Measurements from ENCODE around the gene LBHD2.
A peak's percentile ranks its signal among the peaks of the same experiment; 100 is the strongest.
"Not testable (repeated sequence)": the region's sequence is repeated elsewhere in the genome, so short reads cannot be mapped to it uniquely, and the experiment has no call there.

The LBHD2 gene

GRCh38 chr14:103084021-103084919 lies at the start of gene LBHD2:
LBHD2 (plus strand) TSS chr14:103084210; CDS start chr14:103086013, 1,803 bp downstream.
- DNase-seq, result no peak

DNA sequence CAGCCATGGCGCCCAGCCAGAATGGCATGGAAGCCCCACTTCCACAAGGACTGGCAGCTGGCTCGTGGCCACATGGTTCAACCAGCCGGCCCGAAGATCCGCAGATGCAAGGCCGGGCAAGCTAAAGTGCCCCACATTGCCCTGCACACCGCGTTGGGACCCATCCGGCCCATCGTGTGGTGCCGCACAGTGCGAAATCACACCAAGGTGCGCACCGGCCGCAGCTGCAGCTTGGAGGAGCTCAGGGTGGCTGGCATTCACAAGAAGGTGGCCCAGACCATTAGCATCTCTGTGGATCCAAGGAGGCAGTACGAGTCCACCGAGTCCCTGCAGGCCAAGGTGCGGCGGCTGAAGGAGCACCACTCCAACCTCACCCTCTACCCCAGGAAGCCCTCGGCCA lies 42.5 kb upstream of the LBHD2 start:
- DNase-seq, result no peak

DNA sequence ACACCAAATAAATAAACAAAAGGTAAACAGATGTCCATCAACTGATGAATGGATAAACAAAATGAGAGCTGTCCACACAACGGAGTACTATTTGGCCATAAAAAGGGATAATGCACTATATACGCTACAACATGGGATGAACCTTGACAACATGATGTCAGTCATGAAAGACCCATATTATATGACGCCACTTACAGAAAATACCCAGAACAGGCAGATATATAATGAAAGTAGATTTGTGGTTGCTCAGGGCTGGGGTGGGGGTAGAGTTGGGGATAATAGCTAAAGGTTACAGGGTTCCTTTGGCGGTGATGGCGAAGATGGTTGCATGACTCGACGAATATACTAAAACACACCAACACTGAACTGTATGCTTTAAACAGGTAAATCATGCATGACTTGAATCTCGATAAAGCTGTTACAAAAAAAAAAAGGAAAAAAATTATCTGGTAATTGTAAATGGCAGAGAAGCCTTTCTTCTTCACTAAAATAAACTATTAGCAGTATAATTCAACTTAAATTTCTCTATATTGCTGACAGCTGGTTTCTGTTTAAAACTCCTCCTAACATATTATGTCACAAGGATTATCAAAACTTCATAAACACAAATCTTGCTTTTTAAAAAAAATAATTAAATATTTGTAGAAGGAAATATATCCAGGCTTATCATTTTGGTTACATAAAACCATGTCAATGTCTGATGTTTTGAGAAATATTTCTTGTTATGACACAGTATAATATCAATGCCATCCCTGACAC lies 40.6 kb upstream of the LBHD2 start:
- DNase-seq, result no peak

GRCh38 chr14:103045371-103045869 lies 38.6 kb upstream of the LBHD2 start:
- no peak for DNase-seq

DNA sequence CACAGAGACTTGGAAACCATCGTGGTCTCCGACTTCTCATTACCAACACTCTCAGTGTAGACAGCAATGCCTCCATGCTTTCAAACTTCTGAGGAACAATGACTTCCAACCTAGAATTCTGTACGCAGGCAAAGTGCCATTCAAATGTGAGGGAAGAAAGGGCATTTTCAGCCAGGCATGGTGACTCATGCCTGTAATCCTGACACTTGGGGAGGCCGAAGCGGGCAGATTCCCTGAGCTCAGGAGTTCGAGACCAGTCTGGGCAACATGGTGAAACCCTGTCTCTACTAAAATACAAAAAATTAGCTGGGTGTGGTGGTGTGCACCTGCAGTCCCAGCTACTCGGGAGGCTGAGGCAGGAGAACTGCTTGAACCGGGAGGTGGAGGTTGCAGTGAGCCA lies 36.6 kb upstream of the LBHD2 start:
- not testable (repeated sequence) for DNase-seq

- DNase-seq, result no peak
Observed at GRCh38 chr14:103050935-103051334, 33.1 kb upstream of the LBHD2 start.

DNA sequence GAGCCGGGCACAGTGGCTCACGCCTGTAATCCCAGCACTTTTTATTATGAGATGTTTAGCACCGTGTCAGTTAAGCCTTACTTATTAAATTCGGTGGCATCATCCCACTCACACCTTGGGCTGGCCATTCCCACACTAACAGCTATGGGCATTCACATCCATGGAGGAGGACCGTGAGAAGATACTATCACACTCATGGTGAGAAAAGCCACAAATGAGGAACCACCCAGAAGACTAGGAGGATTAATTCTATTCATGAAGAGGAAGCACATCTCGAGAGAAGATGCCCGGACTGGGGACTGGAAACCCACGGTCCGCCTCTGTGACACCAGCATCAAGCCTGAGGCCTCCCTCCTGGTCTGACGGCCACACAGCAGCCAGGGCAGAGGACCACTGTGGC lies 31.6 kb upstream of the LBHD2 start:
- DNase-seq, result no peak

GRCh38 chr14:103055695-103056094 lies 28.3 kb upstream of the LBHD2 start:
- DNase-seq, result no peak

GRCh38 chr14:103056322-103057027 lies 27.5 kb upstream of the LBHD2 start:
- no peak for DNase-seq

- no peak for DNase-seq
Observed at GRCh38 chr14:103057028-103057371, 27.0 kb upstream of the LBHD2 start.

- DNase-seq, result peak; percentile 12
Observed at GRCh38 chr14:103057372-103058163, 26.4 kb upstream of the LBHD2 start, which contains the start of gene CDC42BPB. CDC42BPB (minus strand) TSS chr14:103057549; CDS start chr14:103057173, 376 bp downstream.

DNA sequence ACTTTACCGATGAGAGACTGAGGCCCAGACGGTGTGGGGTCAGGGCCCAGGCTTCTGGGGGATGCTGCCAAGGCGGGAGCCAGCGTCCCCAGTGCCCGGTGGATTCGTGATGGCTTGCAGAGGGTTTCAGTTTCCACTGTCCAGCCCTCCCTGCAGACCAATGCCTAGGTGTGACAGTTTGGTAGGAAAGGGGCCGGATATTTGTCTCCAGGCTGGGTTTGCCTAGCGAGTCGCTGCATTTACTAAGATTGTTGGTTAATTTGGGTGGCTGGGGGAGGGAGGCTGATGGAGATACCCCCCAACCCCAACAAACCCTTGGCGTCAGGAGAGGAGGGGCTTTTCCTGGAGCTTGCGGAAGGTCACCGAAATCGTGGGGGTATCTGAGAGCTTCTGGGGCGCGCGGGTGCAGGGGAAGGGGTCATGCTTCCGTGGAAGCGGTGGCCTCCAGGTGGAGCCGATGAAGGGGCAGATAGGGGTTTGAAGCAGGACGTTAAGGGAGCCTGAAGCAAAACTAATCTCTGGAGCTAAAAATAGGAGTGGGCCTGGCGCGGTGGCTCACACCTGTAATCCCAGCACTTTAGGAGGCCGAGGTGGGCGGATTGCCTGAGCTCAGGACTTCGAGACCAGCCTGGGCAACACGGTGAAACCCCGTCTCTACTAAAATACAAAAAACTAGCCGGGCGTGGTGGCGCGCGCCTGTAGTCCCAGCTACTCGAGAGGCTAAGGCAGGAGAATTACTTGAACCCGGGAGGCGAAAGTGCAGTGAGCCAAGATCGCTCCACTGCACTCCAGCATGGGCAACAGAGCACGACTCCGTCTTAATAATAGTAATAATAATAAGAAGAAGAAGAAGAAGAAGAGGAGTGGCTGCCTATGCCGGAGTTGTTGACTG lies 25.6 kb upstream of the LBHD2 start:
- no peak for DNase-seq

- no peak for DNase-seq
Observed at GRCh38 chr14:103059556-103059955, 24.5 kb upstream of the LBHD2 start.

DNA sequence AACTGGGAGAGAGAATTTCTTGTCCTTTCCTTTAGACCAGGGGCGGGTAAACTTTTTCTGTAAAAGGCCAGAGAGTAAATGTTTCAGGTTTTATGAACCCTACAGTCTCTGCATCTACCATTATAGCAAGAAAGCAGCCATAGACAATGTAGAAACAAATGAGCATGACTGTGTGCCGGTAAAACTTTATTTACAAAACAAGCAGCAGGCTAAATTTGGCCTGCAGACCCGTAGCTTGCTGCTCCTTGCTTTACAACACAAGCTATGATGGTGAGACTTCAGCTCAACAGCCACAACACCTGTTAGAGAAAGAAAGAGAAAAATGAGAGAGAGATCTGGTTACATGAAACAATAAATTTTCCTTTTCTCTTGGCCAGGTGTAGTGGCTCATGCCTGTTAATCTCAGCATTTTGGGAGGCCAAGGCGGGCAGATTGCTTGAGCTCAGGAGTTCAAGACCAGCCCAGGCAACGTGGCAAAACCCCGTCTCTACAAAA lies 22.5 kb upstream of the LBHD2 start:
- DNase-seq, result no peak

- DNase-seq, result no peak
Observed at GRCh38 chr14:103064436-103064835, 19.6 kb upstream of the LBHD2 start.

DNA sequence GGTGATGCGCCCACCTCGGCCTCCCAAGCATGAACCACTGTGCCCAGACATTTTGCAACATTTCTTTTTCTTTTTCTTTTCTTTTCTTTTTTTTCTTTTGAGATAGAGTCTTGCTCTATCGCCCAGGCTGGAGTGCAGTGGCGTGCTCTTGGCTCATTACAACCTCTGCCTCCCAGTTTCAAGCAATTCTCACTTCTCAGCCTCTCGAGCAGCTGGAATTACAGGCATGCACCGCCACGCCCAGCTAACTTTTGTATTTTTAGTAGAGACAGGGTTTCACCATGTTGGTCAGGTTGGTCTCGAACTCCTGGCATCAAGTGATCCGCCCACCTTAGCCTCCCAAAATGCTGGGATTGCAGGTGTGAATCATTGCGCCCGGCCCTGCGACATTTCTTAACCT lies 19.0 kb upstream of the LBHD2 start:
- DNase-seq, result no peak

DNA sequence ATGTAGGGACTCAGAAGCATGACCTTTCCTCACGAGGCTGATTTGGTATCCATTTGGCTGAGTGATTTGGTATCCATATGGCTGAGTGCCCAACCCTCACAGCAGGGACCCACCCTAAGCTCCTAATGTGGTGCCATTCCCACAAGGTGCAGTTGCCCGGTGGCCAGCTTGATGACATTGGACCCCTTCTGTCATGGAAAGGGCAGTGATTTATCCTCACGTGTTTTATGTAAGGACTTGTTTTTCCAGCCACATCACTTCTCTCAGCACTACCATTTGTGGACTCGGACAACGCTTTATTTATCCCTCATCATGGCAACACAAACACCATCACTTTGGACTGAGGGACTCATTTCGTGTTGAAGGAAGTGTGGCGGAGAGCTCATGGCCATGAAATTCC lies 18.1 kb upstream of the LBHD2 start:
- no peak for DNase-seq

DNA sequence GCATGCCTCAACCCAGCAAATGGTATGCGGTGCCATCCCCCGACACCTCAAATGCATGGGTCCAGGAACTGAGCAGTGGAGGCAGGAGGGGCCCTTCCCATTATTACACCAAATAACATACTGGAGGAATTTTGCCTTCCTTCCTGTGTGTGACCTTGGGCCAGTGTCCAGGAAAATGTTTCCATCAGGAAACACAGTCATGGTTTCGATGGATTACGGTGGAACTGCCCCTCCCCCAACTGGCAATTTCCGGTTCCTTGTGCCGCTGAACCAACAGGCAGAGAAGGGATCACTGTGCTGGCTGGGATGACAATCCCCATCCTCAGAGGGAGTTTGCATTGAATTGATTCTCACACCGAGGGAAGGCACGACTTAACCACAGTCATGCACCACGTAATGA lies 17.6 kb upstream of the LBHD2 start:
- DNase-seq, result no peak

GRCh38 chr14:103067231-103067954 lies 16.6 kb upstream of the LBHD2 start:
- no peak for DNase-seq

DNA sequence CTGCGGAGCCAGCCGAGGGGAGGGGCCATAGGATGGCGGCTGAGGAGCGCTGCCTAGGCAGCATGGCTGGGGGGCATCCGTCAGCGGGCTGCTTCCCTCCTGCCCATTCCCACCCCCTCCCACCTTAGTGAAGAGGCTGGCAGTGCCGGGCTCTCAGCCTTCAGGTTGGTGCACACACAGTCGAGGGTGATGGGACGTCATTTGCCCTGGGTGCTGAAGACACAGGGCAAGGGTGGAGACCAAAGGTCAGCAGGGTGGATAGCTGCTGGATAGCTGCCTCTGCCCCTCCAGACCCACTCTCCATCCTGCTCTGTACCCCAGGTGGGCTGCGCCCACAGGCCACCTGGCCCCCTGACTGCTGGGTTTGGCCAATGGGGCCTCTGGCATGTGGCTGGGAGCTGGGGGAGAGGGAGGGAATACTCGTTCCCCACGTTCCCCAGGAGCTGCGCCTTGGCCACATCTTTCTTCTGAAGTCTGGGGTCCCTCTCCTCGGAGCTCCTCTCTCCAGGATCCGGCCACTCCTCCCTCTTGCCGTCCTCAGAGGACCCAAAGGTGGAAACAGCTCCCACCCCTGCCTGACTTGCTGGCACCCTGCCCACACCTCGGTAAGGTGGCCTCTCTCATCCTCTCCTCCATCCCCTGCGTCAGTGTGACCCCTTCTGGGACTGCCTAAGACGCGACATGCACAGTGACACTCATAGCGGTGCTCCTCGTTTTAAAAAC lies 15.5 kb upstream of the LBHD2 start:
- DNase-seq, result no peak
